ENCODE data around the gene MDGA2. TPM values are rescaled to one million over a fixed set of nuclear protein-coding genes. Genes with fewer than 3 reads are reported as not detected.
"Not testable (repeated sequence)": the region's sequence is repeated elsewhere in the genome, so short reads cannot be mapped to it uniquely, and the experiment has no call there.

The MDGA2 gene
- polyA plus RNA-seq, 1 experiment, result not detected

- CTCF ChIA-PET, result no interaction called here
- Histone ChIP-seq H3K27ac (ENCODE audit: low read depth, low read length) (no peak overlapping the region), H3K9me3 (ENCODE audit: control insufficient read depth, insufficient read depth, low read length) (0 out of 2 replicates have a peak, but pooled peaks cover 6% of the 10 kb centered on the region), H3K4me3 (ENCODE audit: low read depth, low read length) (no peak overlapping the region), H3K27me3 (ENCODE audit: control insufficient read depth, insufficient read depth, low read length) (no peaks in the 10 kb centered on the region)
- TF ChIP-seq, protein P1, sequence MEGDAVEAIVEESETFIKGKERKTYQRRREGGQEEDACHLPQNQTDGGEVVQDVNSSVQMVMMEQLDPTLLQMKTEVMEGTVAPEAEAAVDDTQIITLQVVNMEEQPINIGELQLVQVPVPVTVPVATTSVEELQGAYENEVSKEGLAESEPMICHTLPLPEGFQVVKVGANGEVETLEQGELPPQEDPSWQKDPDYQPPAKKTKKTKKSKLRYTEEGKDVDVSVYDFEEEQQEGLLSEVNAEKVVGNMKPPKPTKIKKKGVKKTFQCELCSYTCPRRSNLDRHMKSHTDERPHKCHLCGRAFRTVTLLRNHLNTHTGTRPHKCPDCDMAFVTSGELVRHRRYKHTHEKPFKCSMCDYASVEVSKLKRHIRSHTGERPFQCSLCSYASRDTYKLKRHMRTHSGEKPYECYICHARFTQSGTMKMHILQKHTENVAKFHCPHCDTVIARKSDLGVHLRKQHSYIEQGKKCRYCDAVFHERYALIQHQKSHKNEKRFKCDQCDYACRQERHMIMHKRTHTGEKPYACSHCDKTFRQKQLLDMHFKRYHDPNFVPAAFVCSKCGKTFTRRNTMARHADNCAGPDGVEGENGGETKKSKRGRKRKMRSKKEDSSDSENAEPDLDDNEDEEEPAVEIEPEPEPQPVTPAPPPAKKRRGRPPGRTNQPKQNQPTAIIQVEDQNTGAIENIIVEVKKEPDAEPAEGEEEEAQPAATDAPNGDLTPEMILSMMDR (IDR thresholded peaks at IDR 0.05; ENCODE audit: low read depth, low read length), result no peak
- DNase-seq (ENCODE audit: low read depth, low spot score), result no peak
- POLR2A ChIA-PET, result no interaction called here
Observed at GRCh38 chr14:47194055-47194454, 481.4 kb downstream of the MDGA2 start.

DNA sequence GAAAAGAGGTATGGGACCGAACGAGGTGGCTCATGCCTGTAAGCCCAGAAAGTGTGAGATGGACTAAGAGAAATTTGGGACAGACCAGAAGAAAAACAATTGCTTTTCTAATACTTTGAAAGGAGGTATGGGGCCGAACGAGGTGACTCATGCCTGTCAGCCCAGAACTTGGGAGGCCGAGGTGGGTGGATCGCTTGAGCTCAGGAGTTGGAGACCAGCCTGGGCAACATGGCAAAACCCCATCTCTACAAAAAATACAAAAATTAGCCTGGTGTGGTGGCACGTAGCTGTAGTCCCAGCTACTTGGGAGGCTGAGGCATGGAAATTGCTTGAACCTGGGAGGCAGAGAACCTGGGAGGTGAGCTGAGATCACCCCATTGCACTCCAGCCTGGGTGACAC, 483.2 kb downstream of the MDGA2 start:
- H3K4me3 ChIP-seq (ENCODE audit: low read depth, low read length); H3K9me3 ChIP-seq (ENCODE audit: control insufficient read depth, insufficient read depth, low read length); POLR2A ChIA-PET; DNase-seq (ENCODE audit: low read depth, low spot score); H3K27ac ChIP-seq (ENCODE audit: low read depth, low read length); CTCF ChIA-PET; H3K27me3 ChIP-seq (ENCODE audit: control insufficient read depth, insufficient read depth, low read length): not testable (repeated sequence)

- TF ChIP-seq, protein P1 (IDR thresholded peaks at IDR 0.05; ENCODE audit: low read depth, low read length), result no peak
- no peak overlapping the region for H3K4me3 ChIP-seq (ENCODE audit: low read depth, low read length)
- H3K27ac ChIP-seq (ENCODE audit: low read depth, low read length), result no peak overlapping the region
- 0 out of 2 replicates have a peak, but pooled peaks cover 2% of the 10 kb centered on the region for H3K9me3 ChIP-seq (ENCODE audit: control insufficient read depth, insufficient read depth, low read length)
- no peaks in the 10 kb centered on the region for H3K27me3 ChIP-seq (ENCODE audit: control insufficient read depth, insufficient read depth, low read length)
- ChIA-PET CTCF (no interaction called here), POLR2A (no interaction called here)
- DNase-seq (ENCODE audit: low read depth, low spot score), result no peak
Observed at GRCh38 chr14:47191700-47192099, 483.7 kb downstream of the MDGA2 start.

GRCh38 chr14:47189911-47190484, 485.4 kb downstream of the MDGA2 start:
- ChIA-PET CTCF (no interaction called here), POLR2A (no interaction called here)
- TF ChIP-seq, protein P1 (IDR thresholded peaks at IDR 0.05; ENCODE audit: low read depth, low read length), result no peak
- 0 out of 2 replicates have a peak, but pooled peaks cover 2% of the 10 kb centered on the region for H3K9me3 ChIP-seq (ENCODE audit: control insufficient read depth, insufficient read depth, low read length)
- DNase-seq (ENCODE audit: low read depth, low spot score), result no peak
- H3K4me3 ChIP-seq (ENCODE audit: low read depth, low read length), result no peak overlapping the region
- no peak overlapping the region for H3K27ac ChIP-seq (ENCODE audit: low read depth, low read length)
- no peaks in the 10 kb centered on the region for H3K27me3 ChIP-seq (ENCODE audit: control insufficient read depth, insufficient read depth, low read length)

DNA sequence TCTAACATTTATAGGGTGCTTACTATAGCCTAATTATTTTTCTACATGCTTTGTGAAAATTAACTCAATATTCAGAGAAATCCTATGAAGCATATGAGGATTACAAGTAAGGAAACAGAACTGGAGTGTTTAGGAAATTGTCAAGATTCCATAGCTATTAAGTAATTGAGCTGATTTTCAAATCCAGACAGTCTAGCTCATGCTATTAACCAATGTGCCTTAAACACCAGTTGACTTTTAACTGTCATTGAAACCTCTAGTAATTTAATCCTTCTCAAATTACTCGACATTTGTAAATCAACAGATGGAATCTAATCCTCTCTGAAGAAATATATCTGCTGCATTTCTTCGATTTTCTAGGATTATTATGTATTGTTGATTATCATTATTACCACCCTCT, 488.9 kb downstream of the MDGA2 start:
- Histone ChIP-seq H3K27ac (ENCODE audit: low read depth, low read length) (no peak overlapping the region), H3K4me3 (ENCODE audit: low read depth, low read length) (no peak overlapping the region), H3K27me3 (ENCODE audit: control insufficient read depth, insufficient read depth, low read length) (no peaks in the 10 kb centered on the region), H3K9me3 (ENCODE audit: control insufficient read depth, insufficient read depth, low read length) (no peaks in the 10 kb centered on the region)
- DNase-seq (ENCODE audit: low read depth, low spot score), result no peak
- TF ChIP-seq, protein P1 (IDR thresholded peaks at IDR 0.05; ENCODE audit: low read depth, low read length), result no peak
- POLR2A ChIA-PET, result no interaction called here
- CTCF ChIA-PET, result no interaction called here

All from AG04450 (cell line).